ENCODE measurements around the gene POU6F2.
"Not testable (repeated sequence)": the region's sequence is repeated elsewhere in the genome, so short reads cannot be mapped to it uniquely, and the experiment has no call there.

Gene POU6F2

GRCh38 chr7:38978491-38978890, 782 bp downstream of the POU6F2 start:
- in situ Hi-C loops (cut with MboI; ENCODE audit: low sequenced_read_pairs) = no loop called here

GRCh38 chr7:38992203-38992602, 14.5 kb downstream of the POU6F2 start:
- in situ Hi-C loops (cut with MboI; ENCODE audit: low sequenced_read_pairs) = no loop called here

GRCh38 chr7:39001595-39001994, 23.9 kb downstream of the POU6F2 start:
- in situ Hi-C loops (cut with MboI; ENCODE audit: low sequenced_read_pairs) = no loop called here

- in situ Hi-C loops (cut with MboI; ENCODE audit: low sequenced_read_pairs) = no loop called here
Measured at GRCh38 chr7:39002755-39003154, 25.0 kb downstream of the POU6F2 start.

GRCh38 chr7:39005036-39005435, 27.3 kb downstream of the POU6F2 start:
- in situ Hi-C loops (cut with MboI; ENCODE audit: low sequenced_read_pairs) = no loop called here

GRCh38 chr7:39005461-39005860, 27.8 kb downstream of the POU6F2 start:
- in situ Hi-C loops (cut with MboI; ENCODE audit: low sequenced_read_pairs) = no loop called here

GRCh38 chr7:39013049-39013939, 35.6 kb downstream of the POU6F2 start:
- in situ Hi-C loops (cut with MboI; ENCODE audit: low sequenced_read_pairs) = not testable (repeated sequence)

GRCh38 chr7:39016609-39017008, 38.9 kb downstream of the POU6F2 start:
- in situ Hi-C loops (cut with MboI; ENCODE audit: low sequenced_read_pairs) = no loop called here

GRCh38 chr7:39017369-39017915, 39.7 kb downstream of the POU6F2 start:
- in situ Hi-C loops (cut with MboI; ENCODE audit: low sequenced_read_pairs) = no loop called here

- in situ Hi-C loops (cut with MboI; ENCODE audit: low sequenced_read_pairs) = no loop called here
Measured at GRCh38 chr7:39022796-39023195, 45.1 kb downstream of the POU6F2 start.

- in situ Hi-C loops (cut with MboI; ENCODE audit: low sequenced_read_pairs) = no loop called here
Measured at GRCh38 chr7:39027491-39027890, 49.8 kb downstream of the POU6F2 start.

- in situ Hi-C loops (cut with MboI; ENCODE audit: low sequenced_read_pairs) = no loop called here
Measured at GRCh38 chr7:39033885-39034624, 56.3 kb downstream of the POU6F2 start.

- in situ Hi-C loops (cut with MboI; ENCODE audit: low sequenced_read_pairs) = no loop called here
Measured at GRCh38 chr7:39035156-39035555, 57.4 kb downstream of the POU6F2 start.

GRCh38 chr7:39035903-39036302, 58.2 kb downstream of the POU6F2 start:
- in situ Hi-C loops (cut with MboI; ENCODE audit: low sequenced_read_pairs) = no loop called here

- in situ Hi-C loops (cut with MboI; ENCODE audit: low sequenced_read_pairs) = no loop called here
Measured at GRCh38 chr7:39042670-39043069, 65.0 kb downstream of the POU6F2 start.

GRCh38 chr7:39043531-39043930, 65.8 kb downstream of the POU6F2 start:
- in situ Hi-C loops (cut with MboI; ENCODE audit: low sequenced_read_pairs) = no loop called here

- in situ Hi-C loops (cut with MboI; ENCODE audit: low sequenced_read_pairs) = no loop called here
Measured at GRCh38 chr7:39044489-39044888, 66.8 kb downstream of the POU6F2 start.

- in situ Hi-C loops (cut with MboI; ENCODE audit: low sequenced_read_pairs) = no loop called here
Measured at GRCh38 chr7:39045231-39045630, 67.5 kb downstream of the POU6F2 start.

GRCh38 chr7:39051279-39051678, 73.6 kb downstream of the POU6F2 start:
- in situ Hi-C loops (cut with MboI; ENCODE audit: low sequenced_read_pairs) = no loop called here

- in situ Hi-C loops (cut with MboI; ENCODE audit: low sequenced_read_pairs) = no loop called here
Measured at GRCh38 chr7:39051707-39052106, 74.0 kb downstream of the POU6F2 start.

GRCh38 chr7:39054731-39055130, 77.0 kb downstream of the POU6F2 start:
- in situ Hi-C loops (cut with MboI; ENCODE audit: low sequenced_read_pairs) = no loop called here

- in situ Hi-C loops (cut with MboI; ENCODE audit: low sequenced_read_pairs) = no loop called here
Measured at GRCh38 chr7:39056153-39056552, 78.4 kb downstream of the POU6F2 start.
